Stimulated activated CD4-positive, alpha-beta T cell treated with anti-CD3 and anti-CD28 coated beads, Interleukin-1b, Interleukin-23, amount 100 ng/mL, for 4 hours (primary cell): ENCODE measurements around the gene GAPDHS.

Experiments used
- DNase-seq, 2 donors: peaks; one replicate each; pipeline ENCODE4 v3.0.0-alpha.2; 2020; ENCODE audit warnings: low read depth in 2 of 2

Gene GAPDHS

GRCh38 chr19:35539850-35540249 lies 6.6 kb downstream of the GAPDHS start:
- no peak for DNase-seq

- DNase-seq: no peak
Observed at GRCh38 chr19:35540356-35540927, 7.2 kb downstream of the GAPDHS start.

DNA sequence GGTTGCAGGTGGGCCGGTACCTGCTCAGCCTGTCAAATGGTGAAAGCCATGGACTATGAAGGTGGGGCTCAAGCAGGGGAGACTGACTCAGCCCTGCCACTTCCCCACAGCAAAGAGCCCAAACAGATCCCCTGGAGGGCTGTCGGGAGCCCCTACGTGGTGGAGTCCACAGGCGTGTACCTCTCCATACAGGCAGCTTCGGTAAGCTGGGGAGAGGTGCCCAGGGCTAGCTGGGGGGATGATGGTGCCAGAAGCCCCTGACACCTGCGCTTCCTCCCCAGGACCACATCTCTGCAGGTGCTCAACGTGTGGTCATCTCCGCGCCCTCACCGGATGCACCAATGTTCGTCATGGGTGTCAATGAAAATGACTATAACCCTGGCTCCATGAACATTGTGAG lies 9.0 kb downstream of the GAPDHS start:
- DNase-seq: no peak

GRCh38 chr19:35543280-35544109 lies 10.2 kb downstream of the GAPDHS start:
- DNase-seq: no peak

DNA sequence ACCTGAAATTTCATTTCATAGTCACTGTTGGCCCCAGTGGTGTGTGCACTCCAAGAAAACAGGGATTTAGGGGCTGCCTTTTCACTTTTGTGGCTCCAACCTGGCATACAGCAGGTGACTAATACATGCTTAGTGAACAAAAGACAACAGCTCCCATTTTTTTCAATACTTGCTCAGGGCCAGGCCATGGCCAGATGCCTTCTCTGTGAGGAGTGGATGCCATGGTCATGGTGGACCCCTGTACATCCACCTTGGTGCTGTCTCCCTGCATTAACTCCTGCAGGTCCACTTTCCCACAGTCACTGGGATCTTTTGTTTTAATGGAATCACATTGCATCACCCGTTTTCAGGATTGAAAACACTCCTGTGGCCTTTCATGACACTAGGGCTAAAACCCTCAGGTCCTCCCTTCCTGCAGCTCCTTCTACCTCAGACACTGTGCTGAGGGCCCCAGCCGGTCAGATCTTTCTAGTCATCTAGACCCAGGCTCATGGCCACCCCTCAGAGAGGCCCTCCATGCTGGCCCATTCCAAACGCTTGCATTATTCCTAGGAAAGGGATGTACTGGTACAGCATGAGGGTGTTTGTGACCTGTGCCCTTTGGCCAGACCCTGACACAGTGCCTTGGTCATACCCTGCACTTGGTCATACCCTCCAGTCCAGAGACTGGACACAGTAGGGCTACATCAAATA lies 11.0 kb downstream of the GAPDHS start:
- DNase-seq: no peak

DNA sequence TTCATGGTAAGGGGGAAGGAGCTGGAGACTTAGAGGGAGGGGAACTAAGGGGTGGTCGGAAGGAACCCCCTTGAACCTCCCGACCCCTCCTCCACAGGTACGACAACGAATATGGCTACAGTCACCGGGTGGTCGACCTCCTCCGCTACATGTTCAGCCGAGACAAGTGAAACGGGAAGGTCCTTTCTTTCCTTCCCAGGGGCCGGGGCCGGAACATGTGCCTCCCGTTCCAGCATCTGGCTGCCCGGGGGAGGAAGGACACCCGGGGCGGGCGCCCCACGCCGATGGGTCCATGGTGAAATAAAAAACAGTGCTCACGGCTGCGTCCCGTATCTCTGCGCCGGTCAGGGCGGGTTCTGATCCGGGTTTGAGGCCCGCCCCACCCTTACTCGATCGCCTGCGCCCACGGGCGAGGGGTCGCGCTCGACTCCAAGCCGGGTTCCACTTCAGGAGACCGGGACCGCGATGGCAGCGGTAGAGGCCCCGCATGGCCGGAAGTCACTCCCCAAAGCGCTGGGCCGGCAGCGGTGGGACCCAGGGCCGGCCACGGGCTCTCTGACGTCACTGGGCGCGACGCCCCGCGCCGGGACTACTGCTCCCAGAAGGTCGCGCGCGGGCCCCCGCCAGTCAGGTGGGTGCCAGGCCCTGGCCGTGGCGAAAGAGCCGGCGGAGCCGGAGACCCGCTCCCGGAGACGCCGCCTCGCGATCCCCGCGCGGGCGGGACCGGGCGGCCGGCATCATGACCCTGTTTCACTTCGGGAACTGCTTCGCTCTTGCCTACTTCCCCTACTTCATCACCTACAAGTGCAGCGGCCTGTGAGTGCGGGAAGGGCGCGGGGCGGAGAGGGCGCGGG lies 12.0 kb downstream of the GAPDHS start, which contains the start of gene TMEM147:
TSS of gene TMEM147 (plus strand) at position 626 of the 854 bp plus-strand sequence. CDS start at position 740, 114 bp downstream.
- DNase-seq: peak; percentile 66 to 85

- peak; percentile 49 to 67 for DNase-seq
Observed at GRCh38 chr19:35545855-35546381, 12.7 kb downstream of the GAPDHS start.

GRCh38 chr19:35546532-35546931 lies 13.3 kb downstream of the GAPDHS start:
- no peak for DNase-seq

DNA sequence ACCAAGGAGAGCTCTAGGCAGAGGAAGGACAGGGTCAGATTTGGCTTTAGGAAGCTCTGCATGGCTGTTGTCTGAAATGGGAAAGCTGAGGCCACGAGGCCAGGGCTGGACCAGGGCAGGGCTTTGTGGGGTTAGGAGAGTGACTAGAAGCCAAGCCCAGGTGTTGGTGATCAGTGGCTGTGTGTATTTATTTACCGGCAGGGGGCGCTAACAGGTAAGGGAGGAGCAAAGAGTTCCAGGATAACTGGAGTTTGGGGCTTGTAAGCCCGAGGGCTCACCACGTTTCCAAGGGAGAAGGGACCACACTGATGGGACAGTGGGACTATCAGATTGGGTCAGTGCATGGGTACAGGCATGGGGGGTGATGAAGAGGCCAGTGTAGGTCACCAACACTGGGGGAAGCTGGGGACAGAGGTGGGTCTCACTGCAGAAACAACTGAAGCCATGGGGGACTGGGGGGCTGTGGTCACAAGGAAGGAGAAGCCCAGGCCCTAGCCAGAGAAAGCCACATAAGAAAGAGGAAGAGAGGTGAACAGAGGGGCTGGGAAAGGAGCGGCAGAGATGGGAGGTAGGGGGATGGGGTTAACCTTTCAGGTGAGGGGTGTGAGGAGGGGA lies 16.0 kb downstream of the GAPDHS start:
- peak in 1 of 2 donors; percentile 43 for DNase-seq

DNA sequence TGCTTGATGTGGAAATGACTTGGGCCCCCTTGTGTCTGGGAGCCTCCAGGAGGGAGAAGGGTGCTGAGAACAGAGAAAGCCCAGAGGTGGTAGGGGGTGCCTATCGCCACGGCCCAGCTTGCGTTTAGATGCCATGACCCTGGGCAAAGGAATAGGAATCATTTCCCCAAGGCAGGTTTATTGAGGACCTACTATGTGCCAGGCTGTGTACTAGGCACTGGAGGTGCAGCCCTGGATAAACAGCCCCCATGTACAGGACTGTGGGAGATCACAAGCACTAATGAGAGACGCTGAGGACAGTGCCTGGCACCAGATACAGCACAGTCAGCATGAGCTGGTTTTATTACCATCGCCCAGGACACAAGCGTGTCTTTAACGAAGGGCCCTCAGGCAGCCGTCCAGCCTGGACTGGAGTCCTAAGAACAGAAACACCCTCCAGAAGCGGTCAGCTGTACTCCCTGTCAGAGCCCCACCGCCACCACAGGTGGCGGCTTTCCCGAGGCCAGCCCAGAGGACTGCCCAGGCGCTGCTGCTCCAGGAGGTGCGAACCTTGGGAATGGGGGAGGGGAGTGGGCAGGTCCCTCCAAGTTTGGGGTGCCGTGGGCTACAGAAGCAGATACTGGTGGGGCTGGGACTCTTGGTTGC lies 16.7 kb downstream of the GAPDHS start:
- DNase-seq: no peak

DNA sequence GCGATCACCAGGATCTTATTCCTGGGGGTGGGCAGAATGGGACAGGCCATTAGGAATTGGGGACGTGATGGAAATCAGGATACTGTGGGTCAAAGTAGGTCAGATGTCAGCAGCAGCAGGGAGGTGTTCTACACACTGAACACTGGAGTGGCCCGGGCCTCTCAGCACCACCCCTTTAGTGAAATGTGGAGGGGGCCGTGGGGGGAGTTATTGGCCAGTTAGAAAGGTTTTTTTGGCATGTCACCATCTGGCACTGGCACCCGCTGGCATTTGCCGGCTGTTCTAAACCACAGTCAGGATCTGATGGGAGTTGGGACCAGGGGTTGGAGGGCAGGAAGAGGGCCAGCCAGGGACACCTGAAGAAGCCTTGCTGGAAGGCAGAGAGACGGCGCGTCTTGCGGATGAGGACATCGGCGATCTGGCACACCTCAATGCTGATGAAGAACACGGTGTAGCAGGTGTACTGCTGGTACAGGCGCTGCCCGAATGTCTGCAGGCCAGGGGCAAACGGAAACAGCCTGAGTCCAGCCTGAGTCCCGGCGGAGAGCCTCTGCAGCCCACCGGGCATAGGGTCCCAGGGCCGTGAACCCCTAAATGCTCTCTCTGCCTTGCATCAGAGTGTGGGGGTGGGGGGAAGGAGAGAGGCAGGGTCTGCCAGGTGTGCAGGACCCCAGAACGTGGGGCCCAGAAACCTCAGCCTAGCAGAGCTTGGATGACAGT lies 18.0 kb downstream of the GAPDHS start:
- no peak for DNase-seq

GRCh38 chr19:35552534-35553384 lies 19.5 kb downstream of the GAPDHS start:
- DNase-seq: no peak

DNA sequence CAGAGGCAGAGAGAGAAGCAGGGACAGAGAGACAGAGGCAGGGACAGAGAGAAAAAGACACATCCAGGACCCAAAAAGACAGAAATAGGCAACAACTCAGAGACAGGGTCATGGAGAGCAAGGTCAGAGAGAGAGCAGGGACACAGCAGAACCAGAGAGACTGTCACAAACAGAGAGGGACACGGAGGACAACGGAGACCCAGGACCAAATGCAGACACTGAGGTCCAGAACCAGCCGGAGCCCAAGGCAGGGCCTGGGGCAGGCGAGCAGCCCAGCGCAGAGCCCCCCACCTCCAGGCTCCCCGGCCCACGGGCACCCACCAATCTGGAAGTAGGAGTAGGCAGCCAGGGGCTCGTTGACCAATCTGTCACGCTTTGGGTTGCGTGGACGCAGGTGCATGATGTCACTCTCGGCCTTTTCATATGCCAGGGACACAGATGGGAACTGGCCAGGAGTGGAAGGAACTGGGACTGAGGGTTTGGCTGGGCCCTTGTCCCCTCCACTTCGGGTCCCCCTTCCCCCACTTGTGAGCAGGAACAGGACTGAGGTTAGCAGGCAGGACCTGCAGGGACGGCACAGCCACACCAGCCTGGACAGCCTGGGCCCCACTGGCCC lies 20.2 kb downstream of the GAPDHS start:
- no peak for DNase-seq

- DNase-seq: no peak
Observed at GRCh38 chr19:35554076-35554475, 20.8 kb downstream of the GAPDHS start.

- no peak for DNase-seq
Observed at GRCh38 chr19:35555301-35556005, 22.2 kb downstream of the GAPDHS start.

GRCh38 chr19:35556025-35556590 lies 22.9 kb downstream of the GAPDHS start:
- no peak for DNase-seq

DNA sequence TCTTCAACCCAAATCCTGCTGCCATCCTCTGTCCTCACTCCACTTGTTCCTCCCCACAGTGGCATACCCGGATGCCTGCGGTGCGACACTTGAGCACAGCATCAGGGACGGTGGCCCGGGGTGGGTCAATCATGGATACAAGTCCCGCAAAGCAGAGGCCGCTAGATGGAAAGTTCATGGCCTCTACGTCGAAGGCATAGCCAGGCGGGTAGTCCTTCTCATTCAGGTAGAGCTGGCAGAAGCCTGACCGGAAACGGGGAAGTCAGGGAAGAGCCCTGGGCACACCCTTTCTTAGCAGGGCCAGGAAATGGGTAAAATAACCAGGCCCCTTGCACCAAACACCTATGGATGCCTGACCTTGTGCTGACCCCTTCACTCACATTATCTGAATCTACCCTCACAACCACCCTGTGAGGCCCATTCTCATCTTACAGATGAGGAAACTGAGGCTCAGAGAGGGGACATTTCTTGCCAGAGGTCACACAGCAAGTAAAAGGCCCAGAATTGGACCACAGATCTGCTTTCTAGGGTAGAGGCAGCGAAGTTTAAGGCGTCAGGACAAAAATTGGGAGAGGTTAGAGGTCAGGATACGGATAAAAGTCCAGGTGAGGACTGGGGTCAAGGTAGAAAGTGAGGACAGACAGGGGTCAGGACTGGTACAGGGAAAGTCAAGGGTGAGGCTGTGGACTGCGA lies 23.7 kb downstream of the GAPDHS start:
- no peak for DNase-seq
